HG03045 (cell line): ENCODE measurements around the gene BCAN.
"Not testable (repeated sequence)": the region's sequence is repeated elsewhere in the genome, so short reads cannot be mapped to it uniquely, and the experiment has no call there.

Experiments used
- ATAC-seq: cut with Tn5 transposase; IDR thresholded peaks from one replicate; pipeline ENCODE4 v1.9.1; 2021; ENCODE audit warnings: mild to moderate bottlenecking, moderate library complexity; ENCODE audit not compliant: unreplicated experiment

The BCAN gene

DNA sequence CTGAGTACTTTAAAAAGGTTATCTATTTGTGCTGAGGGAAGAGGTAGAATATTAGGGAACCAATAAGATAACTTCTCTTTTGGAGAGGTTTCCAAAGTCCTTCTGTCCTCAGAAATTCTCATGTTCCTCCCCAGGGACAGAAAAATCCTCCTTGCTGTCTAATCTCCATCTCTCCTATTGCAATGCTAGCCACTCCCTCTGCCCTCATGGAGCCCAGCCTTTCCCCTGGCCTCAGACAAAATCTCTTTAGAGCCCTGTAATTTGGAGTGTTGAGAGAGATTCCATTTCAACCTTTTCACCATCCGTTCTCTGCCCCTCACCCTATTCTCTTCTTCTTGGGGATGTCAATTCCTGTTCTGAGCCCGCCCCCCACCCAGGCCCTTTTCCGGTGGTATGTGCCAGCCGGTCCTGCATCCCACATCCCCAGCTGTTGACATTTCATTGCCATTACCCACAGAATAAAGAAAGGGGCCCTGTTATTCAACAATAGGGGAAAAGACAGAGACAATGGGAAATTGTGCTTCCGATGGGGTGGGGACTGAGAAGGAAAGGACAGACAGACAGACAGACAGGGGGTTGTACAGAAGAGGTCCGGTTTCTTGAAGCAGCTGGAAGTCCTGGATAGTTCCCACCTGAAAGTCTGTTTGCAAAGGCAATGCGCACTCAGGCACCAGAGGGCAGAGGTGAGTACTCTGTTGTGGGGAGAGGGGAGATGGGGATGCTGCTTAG is 22.9 kb upstream of the BCAN start, which contains the start of gene HAPLN2:
TSS of gene HAPLN2 (plus strand) at position 563 of the 729 bp plus-strand sequence. CDS start 4,076 bp downstream, outside the sequence.
- ATAC-seq, result no peak

DNA sequence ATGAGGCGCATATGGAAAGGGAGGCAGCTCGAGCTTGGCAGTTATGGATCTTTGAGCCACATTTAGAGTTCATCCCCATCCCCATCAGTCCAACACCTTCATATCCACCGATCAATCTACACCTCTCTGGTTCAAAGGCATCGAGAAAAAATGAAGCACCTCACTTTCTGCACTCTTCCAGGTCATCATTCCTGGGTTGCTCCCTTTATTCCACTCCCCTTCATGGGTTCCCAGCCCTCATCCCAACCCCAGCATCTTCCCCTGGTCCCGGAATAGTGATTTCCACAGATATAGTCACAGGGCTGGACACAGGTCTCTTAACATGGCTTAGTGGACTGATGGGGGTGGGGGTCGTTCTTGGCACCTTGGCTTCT is 22.3 kb upstream of the BCAN start:
- ATAC-seq, result no peak

DNA sequence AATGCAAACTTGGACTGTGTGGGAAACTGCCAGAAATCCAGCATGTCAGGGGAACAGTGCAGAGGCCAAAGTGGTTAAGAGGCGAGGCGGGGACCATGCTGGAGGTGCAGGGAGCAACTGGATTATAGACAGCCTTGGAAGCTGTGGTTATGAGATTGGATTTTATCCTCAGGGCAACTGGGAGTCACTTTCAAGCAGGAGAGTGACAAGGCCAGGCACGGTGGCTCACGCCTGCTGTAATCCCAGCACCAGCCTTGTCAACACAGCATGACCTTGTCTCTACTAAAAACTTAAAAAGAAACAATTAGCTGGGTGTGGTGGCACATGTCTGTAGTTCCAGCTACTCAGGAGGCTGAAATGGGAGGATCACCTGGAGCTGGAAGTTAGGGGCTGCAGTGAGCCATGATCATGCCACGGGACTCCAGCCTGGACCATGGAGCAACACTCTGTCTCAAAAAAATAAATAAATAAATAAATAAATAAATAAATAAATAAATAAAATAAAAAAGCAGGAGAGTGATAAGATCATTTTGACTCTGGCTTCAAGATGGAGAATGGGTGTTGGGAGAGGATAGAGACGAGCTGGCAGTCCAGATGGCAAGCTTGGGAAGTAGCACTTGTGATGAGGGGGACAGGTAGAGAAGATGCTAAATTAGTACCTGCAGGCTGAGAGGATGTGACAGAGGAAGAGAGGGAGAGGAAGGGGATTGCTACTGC is 19.2 kb upstream of the BCAN start:
- ATAC-seq, result no peak

DNA sequence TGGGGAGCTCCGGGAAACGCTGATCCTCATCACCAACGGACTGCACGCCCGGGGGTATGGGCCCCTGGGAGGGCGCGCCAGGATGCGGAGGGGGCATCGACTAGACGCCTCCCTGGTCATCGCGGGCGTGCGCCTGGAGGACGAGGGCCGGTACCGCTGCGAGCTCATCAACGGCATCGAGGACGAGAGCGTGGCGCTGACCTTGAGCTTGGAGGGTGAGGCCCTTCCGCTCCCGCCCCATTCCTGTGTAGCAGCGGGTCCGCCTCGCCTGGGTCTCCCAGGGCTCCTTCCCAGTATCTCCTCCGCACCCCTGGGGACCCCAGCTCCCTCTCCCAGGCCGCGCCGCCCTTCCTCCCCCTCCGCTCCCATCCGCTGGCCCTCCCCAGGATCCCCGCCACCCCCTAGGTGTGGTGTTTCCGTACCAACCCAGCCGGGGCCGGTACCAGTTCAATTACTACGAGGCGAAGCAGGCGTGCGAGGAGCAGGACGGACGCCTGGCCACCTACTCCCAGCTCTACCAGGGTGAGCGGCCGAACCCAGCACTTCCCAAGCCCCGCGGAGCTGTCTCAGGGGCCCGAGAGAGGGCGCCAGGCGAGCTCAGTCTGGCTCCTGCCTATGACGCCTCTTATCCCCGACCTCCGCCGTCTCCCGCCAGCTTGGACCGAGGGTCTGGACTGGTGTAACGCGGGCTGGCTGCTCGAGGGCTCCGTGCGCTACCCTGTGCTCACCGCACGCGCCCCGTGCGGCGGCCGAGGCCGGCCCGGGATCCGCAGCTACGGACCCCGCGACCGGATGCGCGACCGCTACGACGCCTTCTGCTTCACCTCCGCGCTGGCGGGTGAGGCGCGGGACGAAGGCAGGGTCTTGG is 17.7 kb upstream of the BCAN start:
- ATAC-seq, result no peak

DNA sequence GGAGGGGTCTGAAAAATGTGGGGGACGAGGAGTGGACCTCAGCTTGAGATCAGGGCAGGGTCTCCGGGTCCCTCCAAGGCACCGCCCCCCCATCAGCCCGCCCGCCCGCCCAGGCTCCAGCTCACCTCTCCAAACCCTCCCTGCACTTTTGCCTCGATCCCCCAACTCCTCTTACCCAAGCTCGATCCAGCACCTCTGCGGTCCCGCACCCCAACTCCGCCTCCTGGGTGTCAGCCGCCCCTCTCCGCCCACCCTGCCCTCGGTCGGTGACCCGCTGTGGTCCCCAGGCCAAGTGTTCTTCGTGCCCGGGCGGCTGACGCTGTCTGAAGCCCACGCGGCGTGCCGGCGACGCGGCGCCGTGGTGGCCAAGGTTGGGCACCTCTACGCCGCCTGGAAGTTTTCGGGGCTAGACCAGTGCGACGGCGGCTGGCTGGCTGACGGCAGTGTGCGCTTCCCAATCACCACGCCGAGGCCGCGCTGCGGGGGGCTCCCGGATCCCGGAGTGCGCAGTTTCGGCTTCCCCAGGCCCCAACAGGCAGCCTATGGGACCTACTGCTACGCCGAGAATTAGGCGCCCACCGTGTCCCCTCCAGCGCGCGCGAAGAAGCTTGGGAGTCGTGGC is 17.0 kb upstream of the BCAN start:
- no peak for ATAC-seq

DNA sequence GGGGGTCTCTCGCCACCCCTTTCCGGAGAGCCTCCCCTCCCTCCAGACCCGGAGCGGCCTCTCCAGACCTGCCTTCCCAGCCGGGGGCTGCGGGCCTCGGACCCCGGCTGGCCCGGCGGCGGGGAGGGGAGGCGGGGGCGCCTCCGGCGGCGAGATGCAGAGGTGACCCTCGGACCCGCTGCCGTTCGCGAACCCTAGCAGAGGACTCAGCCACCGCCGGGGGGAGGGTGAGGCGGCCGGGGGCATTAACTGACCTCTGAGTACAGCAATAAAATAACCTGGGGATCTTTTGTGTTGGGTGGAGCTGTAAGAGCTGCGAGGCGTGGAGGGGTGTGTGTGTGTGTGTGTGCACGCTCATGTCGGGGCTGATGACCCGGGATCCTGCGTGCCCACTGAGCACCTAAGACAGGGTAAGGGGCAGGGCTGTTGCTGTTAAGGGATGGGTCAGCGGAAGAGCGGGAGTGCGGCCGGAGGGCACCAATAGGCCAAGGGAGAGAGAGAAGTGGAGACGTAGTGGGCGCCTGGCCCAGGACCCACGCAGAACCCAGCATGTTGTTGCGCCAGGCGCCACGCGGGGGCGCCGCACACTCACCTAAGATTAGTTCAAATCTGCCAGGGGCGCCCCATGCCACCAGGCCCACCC is 16.4 kb upstream of the BCAN start:
- ATAC-seq, result no peak

DNA sequence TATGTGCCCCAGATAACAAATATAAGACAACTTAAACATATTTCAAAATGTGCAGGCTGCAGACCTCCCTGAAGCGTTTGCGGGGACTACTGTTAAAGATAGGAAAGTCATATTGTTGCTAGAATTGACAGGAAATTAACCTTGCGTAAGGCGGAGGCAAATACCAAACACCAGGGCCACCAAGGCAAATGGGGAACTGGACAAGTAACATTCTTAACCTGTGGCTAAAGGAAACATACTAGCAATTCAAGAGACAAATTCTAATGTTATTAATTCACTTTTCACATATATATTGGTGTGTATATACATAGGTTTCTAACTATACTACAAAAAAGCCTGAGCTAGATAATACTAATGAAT is 15.9 kb upstream of the BCAN start:
- no peak for ATAC-seq

DNA sequence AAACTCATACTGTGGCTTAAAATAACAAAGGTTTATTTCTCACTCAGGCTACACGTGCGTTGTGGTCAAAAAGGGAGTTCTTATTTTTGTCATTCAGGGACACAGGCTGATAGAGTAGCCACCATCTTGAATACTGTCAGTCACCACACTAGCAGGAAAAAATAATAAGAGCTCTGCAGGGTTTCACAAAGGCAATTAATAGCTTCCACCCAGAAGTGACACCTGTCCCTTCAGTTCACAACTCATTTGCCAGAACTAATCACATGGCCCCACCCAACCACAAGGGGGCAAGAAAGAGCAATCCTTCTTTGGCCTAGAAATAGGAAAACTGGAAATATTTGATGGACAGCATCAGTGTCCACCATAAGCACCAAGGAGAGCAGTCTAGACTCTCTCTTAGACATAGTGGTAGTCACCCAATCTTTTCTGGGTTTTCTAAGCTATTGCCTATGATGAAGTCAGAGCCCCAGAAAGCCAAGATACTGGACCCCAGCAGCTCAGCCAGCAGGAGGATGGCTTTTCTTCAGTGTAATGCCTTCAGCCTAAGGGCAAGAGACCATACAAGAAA is 14.5 kb upstream of the BCAN start:
- no peak for ATAC-seq

DNA sequence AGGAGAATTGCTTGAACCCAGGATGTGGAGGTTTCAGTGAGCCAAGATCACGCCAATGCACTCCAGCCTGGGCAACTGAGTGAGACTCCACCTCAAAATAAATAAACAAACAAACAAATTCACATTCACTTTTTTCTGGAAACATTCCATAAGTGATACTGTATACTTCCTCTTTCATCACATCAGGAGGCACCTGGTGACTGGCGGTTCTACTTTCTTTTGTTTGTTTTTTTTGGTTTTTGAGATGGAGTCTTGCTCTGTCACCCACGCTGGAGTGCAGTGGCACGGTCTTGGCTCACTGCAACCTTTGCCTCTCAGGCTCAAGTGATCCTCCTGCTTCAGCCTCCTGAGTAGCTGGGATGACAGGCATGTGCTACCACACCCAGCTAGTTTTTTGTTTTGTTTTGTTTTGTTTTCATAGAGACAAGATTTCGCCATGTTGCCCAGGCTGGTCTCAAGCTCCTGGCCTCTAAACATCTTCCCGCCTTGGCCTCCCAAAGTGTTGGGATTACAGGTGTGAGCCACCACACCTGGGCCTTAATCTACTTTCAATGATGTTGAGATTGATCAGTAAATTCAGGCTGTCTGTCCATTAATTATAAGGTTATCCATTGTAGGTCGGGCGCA is 12.0 kb upstream of the BCAN start:
- no peak for ATAC-seq

DNA sequence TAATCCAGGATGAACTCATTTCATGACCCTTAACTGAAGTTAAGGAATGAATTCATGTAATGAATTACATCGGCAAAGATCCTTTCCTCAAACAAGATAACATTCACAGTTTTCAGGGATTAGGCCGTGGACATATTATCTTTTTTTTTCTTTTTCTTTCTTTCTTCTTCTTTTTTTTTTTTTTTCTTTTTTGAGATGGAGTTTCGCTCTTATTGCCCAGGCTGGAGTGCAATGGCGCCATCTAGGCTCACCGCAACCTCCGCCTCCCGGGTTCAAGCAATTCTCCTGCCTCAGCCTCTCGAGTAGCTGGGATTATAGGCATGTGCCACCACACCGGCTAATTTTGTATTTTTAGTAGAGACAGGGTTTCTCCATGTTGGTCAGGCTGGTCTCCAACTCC is 10.8 kb upstream of the BCAN start:
- ATAC-seq, result not testable (repeated sequence)

DNA sequence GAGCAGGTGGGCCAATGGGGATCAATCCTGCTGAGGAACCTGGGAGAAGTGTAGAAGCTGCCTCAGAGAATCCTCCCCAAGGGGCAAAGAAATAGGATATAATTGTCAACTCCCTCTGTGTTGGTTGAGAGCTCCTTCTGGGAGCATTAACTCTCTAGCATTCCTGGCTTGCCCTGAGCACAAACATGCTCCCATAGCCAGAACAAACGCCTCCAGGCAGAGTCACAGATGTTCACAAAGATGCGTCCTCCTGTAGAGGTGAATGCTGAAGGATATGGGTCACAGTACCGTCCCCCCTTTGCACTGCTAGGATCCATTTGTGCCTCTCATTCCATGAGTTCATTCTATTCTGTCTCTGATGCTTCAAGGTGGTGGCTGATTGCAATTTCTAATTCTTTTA is 9.6 kb upstream of the BCAN start:
- ATAC-seq, result no peak

DNA sequence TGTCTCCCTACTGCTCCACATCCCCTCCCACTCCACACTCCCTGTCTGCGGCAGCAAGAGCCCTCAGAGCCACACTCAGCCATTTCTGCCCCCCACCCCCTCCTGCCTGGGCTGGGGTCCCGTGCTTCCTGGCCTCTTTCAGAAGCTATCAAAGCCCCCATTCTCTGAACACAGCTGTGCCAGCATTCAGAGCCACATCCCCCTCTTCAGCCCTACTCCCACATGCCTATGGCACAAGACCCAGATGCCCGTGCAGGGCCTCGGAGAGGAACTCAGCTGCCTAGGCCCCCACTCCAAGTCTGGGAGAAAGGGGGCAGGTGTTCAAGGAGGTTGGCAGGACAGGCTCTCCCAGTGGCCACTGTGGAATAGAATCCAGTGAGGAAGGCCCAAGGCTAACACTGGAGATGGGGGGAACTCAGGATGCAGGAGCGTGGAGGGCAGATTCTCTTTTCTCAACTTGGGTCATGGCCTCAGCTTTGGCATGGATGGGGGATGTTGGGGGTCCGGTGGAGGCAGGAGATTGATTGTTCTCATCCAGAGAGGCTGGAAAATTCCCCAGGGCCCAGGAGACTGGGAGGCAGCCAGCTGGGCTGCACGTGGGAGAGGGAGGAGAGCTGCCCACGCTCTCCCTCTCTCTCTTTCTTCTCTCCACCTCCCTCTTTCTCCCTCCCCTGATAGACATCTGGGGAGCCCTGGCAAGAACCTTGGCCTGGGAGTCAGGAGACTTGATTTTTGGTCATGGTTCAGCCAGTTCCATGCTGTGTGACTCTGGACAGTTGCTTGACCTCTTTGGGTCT is 3.5 kb upstream of the BCAN start:
- no peak for ATAC-seq

DNA sequence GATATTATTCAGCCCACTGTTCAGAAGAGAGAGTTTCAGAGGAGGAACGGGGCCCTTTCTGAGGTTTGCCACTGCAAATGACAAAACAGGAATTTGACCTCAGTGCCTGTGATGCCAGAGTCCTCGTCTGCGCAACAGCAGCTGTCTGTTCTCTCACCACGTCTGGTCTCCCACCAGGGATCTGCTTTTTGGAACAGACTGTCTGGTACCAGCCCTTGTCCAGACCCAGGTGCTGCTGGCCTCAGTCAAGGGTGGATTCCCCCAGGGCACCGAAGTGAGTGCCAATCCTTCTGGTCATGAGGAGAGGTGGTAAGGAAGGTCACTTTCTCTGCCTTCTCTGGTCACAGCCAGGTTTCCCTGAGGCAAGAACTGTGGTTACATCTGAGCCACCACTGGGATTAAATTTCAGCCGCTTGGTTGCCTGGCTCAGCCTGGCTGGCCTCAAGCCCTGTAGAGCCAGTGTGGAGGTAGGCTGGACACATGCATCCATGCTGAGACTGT is 2.3 kb upstream of the BCAN start:
- no peak for ATAC-seq

DNA sequence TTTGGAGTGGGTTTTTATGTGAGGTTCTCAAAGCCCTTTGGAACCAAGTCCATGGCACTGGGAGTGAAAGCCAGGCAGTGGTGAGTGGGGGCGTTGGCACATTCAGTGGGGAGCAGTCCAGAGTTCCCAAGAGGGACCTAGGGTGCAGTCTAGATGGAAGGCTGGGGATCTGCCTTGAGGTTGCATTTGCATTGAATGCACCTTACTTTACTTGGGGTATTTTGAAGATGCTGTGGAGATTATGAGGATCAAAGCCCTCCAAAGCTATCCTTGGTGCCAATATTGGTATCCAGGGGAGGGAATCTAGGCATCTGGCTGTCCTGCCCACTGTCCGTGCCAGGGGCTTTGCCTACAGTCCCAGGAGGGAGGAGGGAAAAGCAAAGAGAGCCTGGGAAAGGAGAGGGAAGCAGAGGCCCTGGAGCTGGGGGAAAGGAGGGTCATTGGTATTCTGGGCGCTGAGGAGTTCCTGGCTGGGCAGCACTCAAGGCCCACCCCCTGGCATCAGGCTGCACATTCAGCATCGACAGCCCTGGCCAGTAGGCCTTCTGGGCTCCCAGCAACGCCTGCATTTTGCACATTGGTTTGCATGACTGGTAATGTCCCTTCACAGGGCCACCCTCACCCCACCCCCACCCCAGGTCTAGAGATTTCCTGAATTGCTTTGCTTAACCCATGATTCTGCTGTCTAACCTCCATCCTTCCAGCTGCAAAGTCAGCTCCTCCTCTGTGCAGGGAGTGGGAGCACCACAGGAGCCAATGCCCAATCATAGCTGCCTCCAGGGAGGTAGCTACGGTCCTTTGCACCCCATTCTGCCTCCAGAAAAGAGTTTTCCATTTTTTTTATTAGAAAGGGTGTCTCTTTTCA is 843 bp upstream of the BCAN start:
- no peak for ATAC-seq

DNA sequence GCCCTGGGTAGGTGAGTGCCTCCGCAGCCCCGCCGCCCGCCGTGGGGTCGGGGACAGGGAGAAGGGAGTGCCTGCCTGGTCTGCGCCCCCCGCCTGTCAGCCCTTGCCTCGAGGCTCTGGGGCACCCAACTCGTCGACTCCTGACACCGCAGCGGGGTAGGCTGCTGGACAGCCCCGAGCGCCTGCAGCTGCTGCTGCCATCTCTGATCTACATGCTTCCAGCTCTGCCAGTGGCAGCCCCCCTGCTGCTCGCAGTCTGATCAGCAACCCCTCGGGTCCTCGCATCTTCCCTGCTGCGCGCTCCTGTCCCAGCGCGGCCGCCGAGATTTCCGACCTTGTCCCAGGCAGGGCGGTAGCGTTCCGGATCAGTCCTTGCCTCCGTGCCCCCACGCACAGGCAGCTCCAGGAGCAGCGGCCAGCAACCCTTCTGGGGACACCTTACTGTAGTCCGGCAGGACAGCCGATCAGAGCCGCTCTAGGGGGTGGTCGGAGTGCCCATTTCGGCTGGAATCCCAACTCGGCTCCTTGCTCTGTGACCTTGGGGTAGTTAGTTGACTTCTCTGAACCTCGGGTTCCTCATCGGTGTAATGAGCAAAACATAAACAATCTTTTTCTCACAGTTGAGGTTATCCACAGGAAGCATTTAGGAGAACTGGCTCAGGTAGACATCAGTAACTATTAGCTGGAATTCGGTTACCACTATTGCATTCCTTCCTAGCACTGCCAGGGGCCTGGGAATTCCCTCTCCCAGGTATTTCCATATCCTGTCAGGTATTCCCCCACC is 540 bp downstream of the BCAN start:
- ATAC-seq, result no peak

DNA sequence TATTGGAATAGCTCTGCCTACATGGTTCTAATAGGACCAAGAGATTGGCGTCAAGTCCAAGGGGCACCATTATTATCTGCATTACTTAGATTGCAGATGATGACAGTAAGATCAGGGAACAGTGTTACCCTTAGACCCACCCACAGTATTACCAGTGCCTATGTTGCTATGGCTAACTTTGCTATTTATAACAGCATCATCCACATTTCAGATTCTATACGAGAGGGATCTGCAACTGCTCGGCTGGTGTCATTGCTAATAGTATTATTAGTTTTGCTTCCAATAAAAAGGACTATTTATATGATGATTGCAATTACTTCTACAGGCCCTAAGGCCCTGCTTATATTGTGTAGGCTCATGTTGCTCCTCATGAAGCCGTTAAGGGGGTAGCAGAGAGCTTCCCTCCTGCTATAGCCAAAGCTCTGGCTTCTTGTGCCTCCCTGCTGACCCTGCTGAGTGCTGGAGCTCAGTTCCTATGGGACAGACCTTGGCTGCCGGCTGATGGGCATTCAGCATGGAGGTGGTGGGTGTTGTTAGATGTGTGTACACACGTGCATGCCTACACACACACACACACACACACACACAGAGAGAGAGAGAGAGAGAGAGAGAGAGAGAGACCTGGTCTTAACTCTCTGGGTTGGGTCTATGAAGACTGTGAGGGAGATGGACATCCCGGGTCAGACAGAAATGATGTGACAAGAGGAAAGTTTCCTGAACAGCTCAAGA is 1.3 kb downstream of the BCAN start:
- ATAC-seq, result no peak

DNA sequence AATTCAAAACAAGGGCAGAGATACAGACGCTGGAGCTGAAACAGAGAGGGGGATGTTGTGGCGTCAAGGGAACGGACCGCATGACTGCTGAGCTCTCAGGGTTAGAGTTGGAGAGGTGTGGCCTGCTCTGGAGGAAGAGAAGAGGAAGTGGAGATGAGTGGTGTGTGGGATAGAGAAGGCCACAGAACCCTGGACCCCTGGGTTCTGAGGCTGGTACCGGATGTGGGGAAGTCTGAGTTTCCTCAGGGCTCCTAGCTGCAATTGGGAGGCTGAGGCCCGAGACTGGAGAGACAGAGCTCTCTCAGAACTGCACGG is 1.8 kb downstream of the BCAN start:
- ATAC-seq, result no peak
